NCI-H446 treated with DMSO at 0.1 percent for 48 hours (cell line): Measurements from ENCODE around the gene KCNS3.
"Not testable (repeated sequence)": the region's sequence is repeated elsewhere in the genome, so short reads cannot be mapped to it uniquely, and the experiment has no call there.

Experiments
- DNase-seq: peaks from one replicate; lab custom pipeline; 2025; lab: John Stamatoyannopoulos, UW

The KCNS3 gene

DNA sequence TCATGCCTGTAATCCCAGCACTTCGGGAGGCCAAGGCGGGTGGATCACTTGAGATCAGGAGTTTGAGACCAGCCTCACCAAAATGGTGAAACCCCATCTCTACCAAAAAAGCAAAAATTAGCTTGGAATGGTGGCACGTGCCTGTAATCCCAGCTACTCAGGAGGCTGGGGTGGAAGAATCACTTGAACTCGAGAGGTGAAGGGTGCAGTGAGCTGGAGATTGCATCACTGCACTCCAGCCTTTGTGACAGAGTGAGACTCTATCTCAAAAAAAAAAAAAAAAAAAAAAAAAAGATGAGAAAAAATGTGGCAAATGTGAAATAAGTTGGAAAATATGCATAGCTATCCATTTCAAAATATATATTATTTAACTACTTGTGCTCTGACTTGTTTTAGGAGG, 65.0 kb downstream of the KCNS3 start:
- DNase-seq, result no peak

DNA sequence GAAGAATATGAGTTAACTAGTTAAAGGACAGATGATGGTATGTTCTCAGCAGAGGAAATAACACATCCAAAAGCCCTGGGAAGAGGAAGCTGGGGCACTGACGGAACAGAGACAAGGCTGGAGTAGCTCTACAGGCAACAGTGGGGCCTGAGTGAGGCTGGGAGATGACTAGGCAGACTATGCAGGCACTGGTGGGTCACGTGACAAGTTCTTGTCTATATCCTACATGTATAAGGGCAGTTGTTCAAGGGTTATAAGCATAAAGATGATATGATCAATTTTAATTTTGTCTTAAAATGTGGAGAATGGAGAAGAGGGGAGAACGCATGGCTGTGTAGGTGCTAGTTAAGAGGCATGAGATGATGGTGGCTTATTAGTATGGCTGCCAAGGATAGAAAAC, 68.6 kb downstream of the KCNS3 start:
- no peak for DNase-seq

DNA sequence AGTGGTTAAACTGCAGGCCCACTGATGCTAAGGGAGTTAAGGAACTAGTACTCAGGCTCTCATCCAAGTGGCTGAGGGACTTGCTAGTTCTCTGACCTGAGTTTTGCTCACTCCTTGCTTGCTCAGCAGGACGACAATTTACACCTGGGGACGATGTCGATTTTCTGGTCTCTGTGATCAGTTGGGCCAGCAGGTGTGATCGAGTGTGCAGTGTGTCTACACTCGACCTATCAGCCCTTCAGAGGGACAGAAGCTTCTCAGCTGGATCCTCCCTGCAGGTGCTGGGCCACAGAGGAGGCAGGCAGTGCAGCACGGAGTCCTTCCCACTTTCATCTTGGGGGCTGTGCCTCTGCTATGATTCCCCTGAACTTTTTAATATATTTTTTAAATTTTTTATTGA, 71.5 kb downstream of the KCNS3 start:
- no peak for DNase-seq

DNA sequence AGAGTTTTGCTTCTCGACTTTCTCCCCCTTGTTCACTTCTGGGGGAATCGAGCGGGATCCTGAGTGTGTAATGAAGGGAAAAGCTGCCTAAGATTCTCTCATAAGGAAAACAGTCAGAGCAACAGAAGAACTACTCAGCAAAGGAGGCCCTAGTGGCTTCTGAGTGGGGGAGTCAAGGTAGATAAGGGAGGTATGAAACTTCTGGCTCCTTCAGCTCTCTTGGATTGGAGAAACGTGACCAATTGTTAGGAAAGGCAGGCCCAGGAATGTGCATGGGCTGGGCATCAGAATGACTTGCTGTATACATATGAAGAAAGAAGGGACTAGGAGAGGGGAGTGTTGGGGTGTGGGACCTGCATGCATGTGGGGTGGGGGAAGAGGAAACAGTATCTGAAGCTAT, 73.1 kb downstream of the KCNS3 start:
- no peak for DNase-seq

DNA sequence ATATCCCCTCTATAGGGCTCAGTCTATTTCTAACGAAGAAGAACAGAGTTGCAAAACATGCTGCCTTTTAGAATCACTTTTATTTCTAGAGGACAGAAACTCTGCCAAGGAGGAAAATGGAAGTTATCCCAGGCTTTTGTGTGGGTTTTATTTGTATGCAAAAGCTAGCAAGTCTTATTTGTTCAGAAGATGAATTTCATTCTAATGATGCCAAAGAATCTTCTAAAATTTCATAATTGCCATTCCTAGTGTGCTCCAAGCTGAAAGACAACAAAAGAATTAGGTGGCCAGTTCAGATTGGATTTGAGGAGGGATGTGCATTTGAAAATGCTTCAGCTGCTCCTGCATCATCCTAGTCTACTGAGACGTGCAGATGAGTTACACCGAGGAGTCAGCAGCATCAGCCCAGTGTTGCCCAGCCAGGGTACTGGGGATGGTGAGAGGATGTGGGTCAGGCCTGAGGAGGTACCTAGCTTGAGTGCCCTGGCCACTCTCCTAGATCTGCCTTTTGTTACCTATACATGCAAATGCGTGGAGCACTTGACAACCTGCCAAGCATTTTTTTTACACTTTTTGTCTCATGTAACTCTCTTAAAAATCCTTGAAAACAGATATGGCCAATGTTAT, 80.1 kb downstream of the KCNS3 start:
- DNase-seq, result no peak

DNA sequence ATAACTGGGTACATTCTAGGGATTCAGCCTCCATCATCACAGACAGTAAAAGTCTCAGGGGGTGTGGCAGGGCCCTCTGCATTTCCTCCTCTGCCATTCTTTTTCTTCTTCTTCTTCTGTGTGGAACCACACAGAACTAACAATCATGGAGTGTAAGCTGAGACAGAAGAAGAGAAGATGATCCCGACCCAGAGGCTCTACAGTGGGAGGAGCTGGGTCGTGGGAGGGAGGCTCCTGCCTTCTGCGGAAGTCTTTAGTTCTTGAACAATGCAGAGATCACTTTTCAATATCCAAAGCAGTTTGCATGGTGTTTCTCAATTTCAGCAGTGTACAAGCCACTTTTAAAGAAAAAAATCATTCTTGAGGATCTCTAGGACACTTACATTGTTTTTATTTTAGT, 80.9 kb downstream of the KCNS3 start:
- DNase-seq, result no peak

DNA sequence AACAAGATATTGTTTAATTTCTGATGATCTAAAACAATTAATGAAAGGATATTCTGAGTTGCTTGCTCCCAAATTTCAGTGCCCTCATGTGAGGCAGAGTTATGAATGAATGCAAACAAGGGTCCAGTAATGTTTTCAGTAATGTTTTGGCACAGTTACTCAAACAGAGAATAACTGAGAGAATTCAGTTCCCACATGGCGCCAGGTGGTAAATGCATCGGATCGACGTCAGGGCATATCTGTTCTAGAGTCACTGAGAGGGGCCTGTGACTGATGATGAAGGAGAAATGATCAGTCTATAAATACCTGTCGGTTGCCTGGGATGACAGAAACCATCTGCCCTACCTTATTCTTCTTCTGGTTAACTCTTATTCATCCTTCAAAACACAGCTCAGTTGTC, 81.4 kb downstream of the KCNS3 start:
- DNase-seq, result no peak

DNA sequence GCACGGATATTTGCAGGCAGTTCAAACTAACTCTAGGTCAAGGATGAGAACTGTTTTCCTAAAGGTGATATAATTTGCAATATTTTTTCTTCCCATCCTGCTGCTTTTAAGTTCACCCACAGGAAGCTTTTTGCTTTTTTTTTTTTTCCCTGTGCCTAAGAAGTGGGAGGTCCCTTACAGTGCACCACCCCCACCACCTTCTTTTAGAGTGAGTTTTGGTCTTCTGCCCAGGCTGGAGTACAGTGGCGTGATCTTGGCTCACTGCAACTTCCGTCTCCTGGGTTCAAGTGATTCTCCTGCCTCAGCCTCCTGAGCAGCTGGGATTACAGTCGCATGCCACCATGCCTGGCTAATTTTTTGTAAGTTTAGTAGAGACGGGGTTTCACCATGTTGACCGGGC, 82.5 kb downstream of the KCNS3 start:
- no peak for DNase-seq

DNA sequence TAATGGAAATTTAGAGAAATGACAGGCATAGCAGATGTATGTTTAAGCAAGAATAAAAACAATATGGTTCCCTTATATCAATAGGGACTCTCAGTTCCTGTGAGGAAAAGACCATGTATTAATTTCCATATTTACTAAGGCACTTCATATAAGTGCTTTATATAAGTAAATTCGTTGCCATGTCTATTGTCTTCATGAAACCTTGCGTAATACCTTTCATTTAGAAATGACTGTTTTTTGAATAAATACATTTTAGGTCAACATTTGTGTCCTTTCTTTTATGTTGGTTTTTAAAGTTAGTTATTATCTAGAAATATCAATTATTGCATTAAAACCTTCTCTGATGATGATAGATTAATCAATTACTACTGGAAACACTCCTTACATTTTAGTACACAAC, 83.3 kb downstream of the KCNS3 start:
- DNase-seq, result no peak

DNA sequence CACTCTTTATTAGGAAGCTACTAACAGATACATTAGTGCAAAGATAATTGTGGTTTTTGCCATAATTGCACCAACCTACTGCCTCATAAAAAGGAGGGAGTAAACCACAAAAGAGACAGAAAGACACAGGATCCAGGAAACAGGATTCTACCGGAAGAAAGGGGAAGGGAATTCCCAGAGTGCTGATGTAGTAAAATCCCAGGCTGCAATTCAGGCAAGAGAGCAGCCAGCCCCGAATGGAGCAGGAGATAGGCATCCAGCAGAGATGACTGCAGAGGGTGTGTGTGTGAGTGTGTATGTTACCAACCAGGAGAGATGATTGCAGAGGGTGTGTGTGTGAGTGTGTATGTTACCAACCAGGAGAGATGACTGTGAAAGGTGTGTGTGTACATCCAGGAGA, 84.4 kb downstream of the KCNS3 start:
- no peak for DNase-seq

DNA sequence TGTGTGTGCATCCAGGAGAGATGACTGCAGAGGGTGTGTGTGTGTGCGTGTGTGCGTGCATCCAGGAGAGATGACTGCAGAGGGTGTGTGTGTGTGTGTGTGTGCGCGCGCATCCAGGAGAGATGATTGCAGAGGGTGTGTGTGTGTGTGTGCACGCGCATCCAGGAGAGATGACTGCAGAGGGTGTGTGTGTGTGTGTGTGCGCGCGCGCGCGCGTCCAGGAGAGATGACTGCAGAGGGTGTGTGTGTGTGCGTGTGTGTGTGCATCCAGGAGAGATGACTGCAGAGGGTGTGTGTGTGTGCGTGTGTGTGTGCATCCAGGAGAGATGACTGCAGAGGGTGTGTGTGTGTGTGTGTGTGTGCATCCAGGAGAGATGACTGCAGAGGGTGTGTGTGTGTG, 85.1 kb downstream of the KCNS3 start:
- not testable (repeated sequence) for DNase-seq

DNA sequence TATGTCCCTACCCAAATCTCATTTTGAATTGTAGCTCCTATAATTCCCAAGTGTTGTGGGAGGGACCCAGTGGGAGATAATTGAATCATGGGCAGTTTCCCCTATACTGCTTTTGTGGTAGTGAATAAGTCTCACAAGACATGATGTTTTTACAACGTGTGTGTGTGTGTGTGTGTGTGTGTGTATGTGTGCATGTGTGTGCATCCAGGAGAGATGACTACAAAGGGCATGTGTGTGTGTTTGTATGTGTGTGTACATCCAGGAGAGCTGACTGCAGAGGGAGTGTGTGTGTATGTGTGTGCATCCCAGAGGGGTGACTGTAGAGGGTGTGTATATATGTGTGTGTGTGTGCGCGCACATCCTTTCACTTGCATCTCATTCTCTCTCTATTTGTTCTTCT, 86.7 kb downstream of the KCNS3 start:
- no peak for DNase-seq

DNA sequence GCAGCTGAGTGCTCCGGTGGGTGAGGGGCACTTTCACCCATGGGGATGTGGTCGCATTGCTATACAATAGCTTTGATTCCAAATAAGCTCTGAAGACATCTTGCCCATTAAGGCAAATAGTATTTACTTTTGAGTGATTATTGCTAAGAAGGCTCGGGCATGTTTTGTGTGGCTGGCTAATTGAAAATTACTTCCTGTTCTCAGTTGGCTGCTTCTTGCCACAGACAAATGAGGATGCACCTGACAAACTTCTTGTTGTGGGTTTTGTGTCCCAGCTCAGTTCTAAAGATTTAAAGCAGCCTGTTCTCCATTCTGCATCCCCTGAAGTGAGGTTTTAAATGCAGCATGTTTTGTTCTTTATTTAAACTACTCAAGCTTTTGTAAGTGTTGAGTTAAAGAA, 88.3 kb downstream of the KCNS3 start:
- no peak for DNase-seq

DNA sequence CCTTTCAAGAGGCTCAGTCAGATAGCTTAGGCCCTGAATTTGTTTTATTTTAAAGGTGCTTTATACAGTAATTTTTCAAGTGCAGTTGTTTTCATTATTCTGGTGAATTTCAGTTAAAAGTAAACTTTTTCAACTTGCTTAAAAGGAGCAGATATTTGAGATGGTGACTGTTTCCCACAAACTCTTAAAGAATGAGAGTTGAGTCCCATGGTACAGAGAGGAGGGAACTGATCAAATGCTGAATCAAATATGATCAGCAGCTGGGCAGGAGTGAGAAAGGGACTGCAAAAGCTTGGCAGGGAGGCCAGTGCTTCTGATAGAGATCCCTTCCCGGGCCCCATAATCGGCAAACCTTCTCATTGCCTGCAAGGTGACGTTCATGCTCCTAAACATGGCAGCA, 91.2 kb downstream of the KCNS3 start:
- DNase-seq, result no peak

DNA sequence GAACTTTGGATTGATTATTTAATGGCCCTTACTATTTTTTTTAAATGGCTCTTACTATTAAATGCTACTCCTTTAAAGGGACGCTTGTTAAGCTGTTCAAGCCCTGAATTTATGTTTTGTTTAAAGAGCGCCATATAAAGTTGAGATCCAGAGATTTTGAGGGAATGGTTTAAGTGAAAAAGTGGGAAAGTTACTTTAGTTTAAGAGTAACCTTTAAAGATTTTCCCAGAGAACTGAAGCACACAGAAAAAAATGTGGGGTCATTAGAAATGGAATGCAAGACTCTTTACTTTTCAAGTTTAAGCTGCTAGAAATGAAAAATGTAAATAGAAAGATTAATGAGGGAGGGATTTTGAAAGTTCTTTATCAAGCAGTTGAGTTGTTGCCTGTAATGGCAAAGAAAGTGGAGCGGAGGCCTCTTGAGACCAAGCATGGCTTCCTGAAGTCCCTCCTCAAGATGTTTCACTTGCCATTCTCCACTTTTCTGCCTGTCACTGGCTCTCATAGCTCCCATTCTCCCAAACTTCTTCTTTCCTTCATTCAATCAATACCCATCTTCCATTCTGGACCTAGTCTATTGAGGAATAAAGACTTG, 93.2 kb downstream of the KCNS3 start:
- DNase-seq, result no peak

DNA sequence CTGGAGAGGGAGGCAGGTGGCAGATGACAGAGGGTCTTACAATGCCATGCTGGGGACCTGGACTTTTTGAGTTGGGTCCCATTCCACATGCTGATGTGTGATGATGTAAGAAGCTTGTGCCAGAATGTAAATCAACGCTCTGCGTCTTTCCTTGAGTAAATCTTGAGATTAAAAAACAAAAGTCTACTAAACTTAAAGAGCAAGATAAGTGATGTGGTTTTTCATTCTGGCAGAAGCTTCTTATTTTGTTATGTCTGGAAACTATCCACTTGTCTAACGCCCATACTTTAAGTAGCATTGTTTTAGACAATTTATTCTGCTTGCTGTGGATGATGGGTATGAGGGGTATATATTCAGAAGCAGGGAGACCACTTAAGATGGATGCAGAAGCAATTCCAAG, 94.5 kb downstream of the KCNS3 start:
- no peak for DNase-seq

DNA sequence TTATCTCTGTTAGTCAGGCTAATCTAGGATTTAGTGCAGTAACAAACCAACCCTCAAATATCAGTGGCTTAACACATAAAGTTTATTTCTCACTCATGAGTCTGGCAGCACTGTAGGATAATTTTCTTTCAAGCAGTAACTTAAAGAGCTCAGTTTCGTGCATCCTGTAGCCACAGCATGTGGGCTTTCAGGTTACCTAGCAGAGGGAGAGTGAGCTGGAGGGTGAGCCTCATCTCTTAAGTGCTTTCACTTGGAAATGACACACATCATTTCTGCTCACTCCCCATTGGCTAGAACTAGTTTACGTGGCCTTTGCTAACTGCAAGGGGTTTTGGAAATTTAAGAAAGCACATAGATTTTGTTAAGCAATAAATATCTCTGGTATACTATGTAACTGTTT, 96.9 kb downstream of the KCNS3 start:
- no peak for DNase-seq

DNA sequence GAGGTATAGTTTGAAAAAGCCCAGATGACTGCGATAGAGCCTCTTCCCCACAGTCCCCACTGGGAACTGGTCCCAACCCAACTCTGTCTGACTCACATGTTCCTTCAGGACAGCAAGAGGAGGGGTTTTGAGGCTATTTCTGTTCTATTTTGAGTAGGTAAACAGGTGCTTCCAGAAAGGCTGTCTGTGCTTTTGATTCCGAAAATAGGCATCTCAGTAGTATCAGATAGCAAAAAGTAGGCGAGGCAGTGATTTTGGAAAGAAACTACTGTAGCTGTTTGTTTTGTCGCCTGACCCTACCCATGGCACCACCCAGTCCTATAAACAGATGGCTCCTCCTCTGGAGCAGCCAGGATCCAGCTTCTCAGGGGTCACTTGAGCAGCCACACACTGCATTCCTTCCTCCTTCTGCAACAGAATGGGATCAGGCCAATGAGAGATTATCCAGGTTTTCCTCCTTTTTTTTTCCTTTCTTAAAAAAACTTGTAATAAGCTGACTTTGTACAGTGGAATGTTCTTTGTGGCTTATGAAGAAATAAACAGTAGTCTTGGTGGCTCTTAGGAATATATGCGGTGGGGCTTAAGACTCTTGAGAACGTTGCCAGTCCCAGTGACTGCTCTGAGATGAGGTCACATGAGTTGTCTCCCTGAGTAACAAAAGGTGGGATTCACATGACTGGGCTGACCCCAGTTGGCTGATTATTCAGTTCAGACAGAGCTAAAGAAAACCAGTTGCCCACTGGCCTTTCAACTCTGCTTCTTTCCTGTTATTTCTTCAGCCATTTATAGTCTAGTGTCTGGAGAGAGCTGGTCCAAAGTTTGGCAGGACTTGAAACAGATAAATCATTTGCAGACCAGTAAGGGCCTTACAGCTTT, 98.6 kb downstream of the KCNS3 start:
- no peak for DNase-seq

DNA sequence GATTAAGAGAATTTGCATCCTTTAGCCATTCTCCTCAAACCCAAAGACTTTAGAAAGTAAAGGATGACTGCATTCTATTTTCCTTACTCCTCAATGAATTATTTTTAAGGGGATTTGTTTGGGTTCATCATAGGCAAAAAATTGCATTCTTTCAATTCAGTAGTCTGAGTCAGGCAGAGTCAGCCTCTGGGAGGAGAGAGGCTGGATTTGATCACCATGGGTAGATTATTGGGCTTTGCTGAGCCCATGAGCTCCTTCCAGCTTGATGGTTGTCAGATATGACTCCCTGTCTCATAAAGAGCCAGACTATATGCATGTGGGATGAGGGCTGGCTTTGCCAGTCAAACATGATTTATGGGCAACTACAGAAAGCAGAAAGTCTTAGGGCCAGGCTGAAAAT, 101.2 kb downstream of the KCNS3 start:
- DNase-seq, result no peak

DNA sequence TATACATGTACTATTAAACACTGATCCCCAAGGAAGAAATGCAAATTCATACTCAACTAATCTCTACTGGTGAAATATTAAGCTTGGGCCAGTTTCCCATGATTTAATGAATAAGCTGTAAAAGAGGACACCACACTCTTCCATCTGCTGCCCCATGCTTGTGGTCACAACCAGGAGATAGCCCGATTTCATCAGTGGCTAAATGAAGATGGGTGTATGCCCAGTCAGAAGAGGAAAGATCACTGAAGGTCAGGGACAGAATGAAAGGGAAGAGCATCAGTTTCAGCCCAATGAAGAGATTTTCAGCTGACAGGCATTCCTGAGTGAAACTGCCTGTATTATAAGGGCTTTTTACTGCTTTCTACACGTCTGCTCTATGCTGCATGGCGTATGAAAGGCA, 103.5 kb downstream of the KCNS3 start:
- no peak for DNase-seq
